ENCODE measurements around the gene BCL6B. TPM values are rescaled to one million over a fixed set of nuclear protein-coding genes. Genes with fewer than 3 reads are reported as not detected.

Gene BCL6B
- total RNA-seq, 1 experiment from 2014 or later: 0.57 TPM

DNA sequence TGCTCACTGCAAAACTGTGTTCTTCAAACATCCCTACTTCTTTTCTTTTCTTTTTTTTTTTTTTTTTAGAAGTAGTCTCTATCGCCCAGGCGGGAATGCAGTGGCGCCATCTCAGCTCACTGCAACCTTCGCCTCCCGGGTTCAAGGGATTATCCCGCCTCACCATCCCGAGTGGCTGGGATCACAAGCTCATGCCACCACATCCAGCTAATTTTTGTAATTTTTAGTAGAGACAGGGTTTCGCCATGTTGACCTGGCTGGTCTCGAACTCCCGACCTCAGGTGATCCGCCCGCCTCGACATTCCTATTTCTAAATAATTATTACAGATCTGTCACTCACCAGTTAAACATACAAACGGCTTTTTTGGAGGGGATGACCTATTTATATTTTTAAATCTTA lies 11.4 kb upstream of the BCL6B start:
- BruUV-seq (replicated peaks): no TSS peak
- no peak for TF ChIP-seq TCF7L2 (IDR thresholded peaks at IDR 0.05; ENCODE audit: borderline replicate concordance, extremely low read depth, insufficient read depth, insufficient read length)
- TF ChIP-seq POLR2A (IDR thresholded peaks at IDR 0.05; ENCODE audit: borderline replicate concordance, extremely low read depth, insufficient read depth, insufficient read length): no peak
- TF ChIP-seq, protein P1, sequence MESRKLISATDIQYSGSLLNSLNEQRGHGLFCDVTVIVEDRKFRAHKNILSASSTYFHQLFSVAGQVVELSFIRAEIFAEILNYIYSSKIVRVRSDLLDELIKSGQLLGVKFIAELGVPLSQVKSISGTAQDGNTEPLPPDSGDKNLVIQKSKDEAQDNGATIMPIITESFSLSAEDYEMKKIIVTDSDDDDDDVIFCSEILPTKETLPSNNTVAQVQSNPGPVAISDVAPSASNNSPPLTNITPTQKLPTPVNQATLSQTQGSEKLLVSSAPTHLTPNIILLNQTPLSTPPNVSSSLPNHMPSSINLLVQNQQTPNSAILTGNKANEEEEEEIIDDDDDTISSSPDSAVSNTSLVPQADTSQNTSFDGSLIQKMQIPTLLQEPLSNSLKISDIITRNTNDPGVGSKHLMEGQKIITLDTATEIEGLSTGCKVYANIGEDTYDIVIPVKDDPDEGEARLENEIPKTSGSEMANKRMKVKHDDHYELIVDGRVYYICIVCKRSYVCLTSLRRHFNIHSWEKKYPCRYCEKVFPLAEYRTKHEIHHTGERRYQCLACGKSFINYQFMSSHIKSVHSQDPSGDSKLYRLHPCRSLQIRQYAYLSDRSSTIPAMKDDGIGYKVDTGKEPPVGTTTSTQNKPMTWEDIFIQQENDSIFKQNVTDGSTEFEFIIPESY (IDR thresholded peaks at IDR 0.05; ENCODE audit: extremely low read depth, insufficient replicate concordance, low read length): no peak
- TF ChIP-seq ZFX (IDR thresholded peaks at IDR 0.05): no peak
- TF ChIP-seq CEBPB (IDR thresholded peaks at IDR 0.05; ENCODE audit: low read depth): no peak
- no peak for TF ChIP-seq MAX (IDR thresholded peaks at IDR 0.05)
- no peak for TF ChIP-seq YY1 (IDR thresholded peaks at IDR 0.05; ENCODE audit: extremely low read depth, insufficient replicate concordance, low read depth, low read length)
- TF ChIP-seq SIN3A (IDR thresholded peaks at IDR 0.05; ENCODE audit: low read depth): no peak
- TF ChIP-seq ZNF274 (IDR thresholded peaks at IDR 0.05; ENCODE audit: low read depth, low read length): no peak

More for the DNA sequence above, 11.4 kb upstream of the BCL6B start:
- Histone ChIP-seq H3K36me3 (ENCODE audit: control insufficient read depth in 1 of 2, insufficient read depth in 2 of 2, low read length in 2 of 2) (no peaks in the 10 kb centered on the region), H3K27ac (ENCODE audit: low read depth, low read length) (peak overlapping the region; percentile 94; the same call in 1 of the 2 replicates), H3K4me1 (ENCODE audit: control insufficient read depth in 1 of 2, insufficient read depth in 2 of 2, low read length in 2 of 2) (peaks cover 11 to 25% of the 10 kb centered on the region in 2 experiments; a peak in 3 of 4 replicates), H3K27me3 (ENCODE audit: insufficient read depth, low read length) (no peaks in the 10 kb centered on the region), H3K79me2 (ENCODE audit: insufficient read depth, low read length) (peaks cover 56% of the 10 kb centered on the region), H3K9ac (ENCODE audit: low read length) (peak overlapping the region; percentile 98), H3K9me3 (ENCODE audit: control insufficient read depth in 1 of 2, insufficient read depth in 1 of 2, low read depth in 1 of 2, low read length in 2 of 2) (no peaks in the 10 kb centered on the region), H3K9me2 (ENCODE audit: insufficient read depth) (no peaks in the 10 kb centered on the region), H3K4me3 (replicated peaks in 1 of 2; ENCODE audit: low read depth in 1 of 2, low read length in 2 of 2) (peak overlapping the region; percentile 61 to 74), H2AFZ (ENCODE audit: low read depth, low read length, poor library complexity, severe bottlenecking) (no peak overlapping the region), H3K4me2 (ENCODE audit: low read length) (peak overlapping the region; percentile 100), H4K20me1 (ENCODE audit: insufficient read depth) (no peaks in the 10 kb centered on the region)
- ChIA-PET POLR2A (no interaction called here), CTCF (interaction anchor here (0.9 kb wide), 1 partner anchor 168 kb away, joined by 3 read pairs; no protein-coding TSS in a partner anchor), RAD21 (ENCODE audit: low non-redundant PET in 1 of 2, low total read pairs in 2 of 2, uncharacterized antibody in 2 of 2, unreplicated experiment in 2 of 2) (no interaction called here)
- intact Hi-C loops (cut with micrococcal nuclease): no loop called here
- no peak for DNase-seq (ENCODE audit: low read depth, low spot score)
- no peak for ATAC-seq
